Suprapubic skin (tissue), 4 donors: Measurements from ENCODE around the gene RBM34. TPM values are rescaled to one million over a fixed set of nuclear protein-coding genes. Genes with fewer than 3 reads are reported as not detected.
"Not testable (repeated sequence)": the region's sequence is repeated elsewhere in the genome, so short reads cannot be mapped to it uniquely, and the experiment has no call there.

Experiments used
- DNase-seq, 2 donors: peaks; one replicate each; pipeline ENCODE4 v3.0.0-alpha.2; 2019; ENCODE audit warnings: low spot score in 2 of 2
- H3K27ac ChIP-seq: fragments of 200-600 bp; sonication (generic); one replicate; pipeline ENCODE4 v1.5.1; 2019
- H3K27me3 ChIP-seq: fragments of 200-600 bp; sonication (generic); one replicate; pipeline ENCODE4 v1.5.1; 2019
- H3K36me3 ChIP-seq: fragments of 200-600 bp; sonication (generic); one replicate; pipeline ENCODE4 v1.5.1; 2019
- H3K4me1 ChIP-seq: fragments of 200-600 bp; sonication (generic); one replicate; pipeline ENCODE4 v1.5.1; 2019
- H3K4me3 ChIP-seq: fragments of 200-600 bp; sonication (generic); one replicate; pipeline ENCODE4 v1.5.1; 2019; ENCODE audit warnings: mild to moderate bottlenecking
- H3K9me3 ChIP-seq: fragments of 200-600 bp; sonication (generic); one replicate; pipeline ENCODE4 v1.5.1; 2019
- EP300 ChIP-seq: sonication (generic); formaldehyde crosslinking; IDR thresholded peaks from one replicate; pipeline ENCODE4 v1.6.1; 2017; ENCODE audit warnings: antibody characterized with exemption
- POLR2A ChIP-seq, 2 donors: fragments of 450-650 bp; IDR thresholded peaks; one replicate each; pipeline ENCODE4 v1.6.1; 2017; ENCODE audit warnings: antibody characterized with exemption in 2 of 2, mild to moderate bottlenecking in 2 of 2, moderate library complexity in 2 of 2
- POLR2AphosphoS5 ChIP-seq, 3 donors: sonication (generic); formaldehyde crosslinking; IDR thresholded peaks; one replicate each; pipeline ENCODE4 v1.6.1; 2017; ENCODE audit warnings: antibody characterized with exemption in 3 of 3
- WGBS: methylation state at CpG from one replicate; pipeline ENCODE4 v1.1.5; 2018; 5-methylcytosine and 5-hydroxymethylcytosine counted together
- total RNA-seq, 4 donors: library from RNA; depleted of rRNA; stranded (reverse); fragments of >200 nt; gene quantifications; one replicate each; pipeline ENCODE4 v1.1.0, GENCODE V29; 2016
- TF ChIP-seq, protein P1 (sequence below), 2 donors: fragments of 200-600 bp in 1 of 2; fragments of 450-650 bp in 1 of 2; sonication (generic) in 1 of 2; IDR thresholded peaks; one replicate each; pipeline ENCODE4 v1.5.1; 2016 to 2019; ENCODE audit warnings: antibody characterized with exemption in 2 of 2, mild to moderate bottlenecking in 1 of 2, moderate library complexity in 1 of 2

RBM34 gene
- total RNA-seq, 4 donors from 2014 or later, result 35.2 to 75.9 (median 51.2) TPM

DNA sequence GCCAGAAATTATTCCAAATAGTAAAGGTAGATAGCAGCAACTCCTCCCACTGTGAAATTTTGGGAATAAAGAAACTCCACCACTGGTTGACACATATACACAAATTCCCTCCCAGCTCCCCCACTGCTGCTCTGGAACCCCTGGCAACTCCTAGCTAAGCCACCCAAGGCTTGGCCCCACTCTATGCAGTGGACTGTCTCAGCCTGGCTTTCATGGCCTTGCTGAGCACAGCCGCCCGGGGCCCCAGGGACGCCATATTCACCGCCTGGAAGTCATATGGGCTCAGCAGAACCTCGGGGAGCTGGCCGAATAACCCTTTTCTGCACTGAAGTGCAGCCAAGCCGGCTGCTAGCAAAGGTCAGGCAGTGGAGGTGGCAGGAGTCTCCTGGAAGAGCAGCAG is 15.4 kb upstream of the RBM34 start:
- H3K36me3 ChIP-seq, result peaks cover 59% of the 10 kb centered on the region
- DNase-seq, result no peak
- WGBS, result 84% methylated on average over 3 of the region's 7 CpGs
- TF ChIP-seq EP300 (no peak), POLR2AphosphoS5 (IDR thresholded peaks at IDR 0.05) (no peak), POLR2A (IDR thresholded peaks at IDR 0.05) (no peak)
- no peaks in the 10 kb centered on the region for H3K27me3 ChIP-seq
- no peaks in the 10 kb centered on the region for H3K9me3 ChIP-seq
- no peak overlapping the region for H3K4me3 ChIP-seq
- no peak overlapping the region for H3K27ac ChIP-seq
- no peaks in the 10 kb centered on the region for H3K4me1 ChIP-seq

DNA sequence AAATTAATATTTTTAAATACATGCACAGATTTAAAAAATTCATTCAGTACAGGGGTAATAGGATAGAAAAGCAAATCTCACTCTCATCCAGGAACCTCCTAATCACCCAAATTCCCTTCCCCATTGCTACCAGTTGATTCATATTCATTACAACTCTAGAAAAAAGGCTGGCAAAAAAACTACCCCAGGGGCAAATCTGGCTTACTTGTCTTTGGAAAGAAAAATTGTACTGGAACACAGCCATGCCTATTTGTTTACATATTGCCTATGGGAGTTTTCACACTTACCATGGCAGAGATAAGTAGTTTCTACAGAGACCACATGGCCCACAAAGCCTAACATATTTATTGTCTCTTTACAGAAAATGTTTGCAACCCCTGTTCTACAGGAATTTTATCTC is 8.9 kb upstream of the RBM34 start:
- no peaks in the 10 kb centered on the region for H3K4me1 ChIP-seq
- no peaks in the 10 kb centered on the region for H3K27me3 ChIP-seq
- no peak overlapping the region for H3K27ac ChIP-seq
- no peaks in the 10 kb centered on the region for H3K9me3 ChIP-seq
- no peak for TF ChIP-seq POLR2AphosphoS5 (IDR thresholded peaks at IDR 0.05)
- TF ChIP-seq POLR2A (IDR thresholded peaks at IDR 0.05), result no peak
- TF ChIP-seq, protein P1, sequence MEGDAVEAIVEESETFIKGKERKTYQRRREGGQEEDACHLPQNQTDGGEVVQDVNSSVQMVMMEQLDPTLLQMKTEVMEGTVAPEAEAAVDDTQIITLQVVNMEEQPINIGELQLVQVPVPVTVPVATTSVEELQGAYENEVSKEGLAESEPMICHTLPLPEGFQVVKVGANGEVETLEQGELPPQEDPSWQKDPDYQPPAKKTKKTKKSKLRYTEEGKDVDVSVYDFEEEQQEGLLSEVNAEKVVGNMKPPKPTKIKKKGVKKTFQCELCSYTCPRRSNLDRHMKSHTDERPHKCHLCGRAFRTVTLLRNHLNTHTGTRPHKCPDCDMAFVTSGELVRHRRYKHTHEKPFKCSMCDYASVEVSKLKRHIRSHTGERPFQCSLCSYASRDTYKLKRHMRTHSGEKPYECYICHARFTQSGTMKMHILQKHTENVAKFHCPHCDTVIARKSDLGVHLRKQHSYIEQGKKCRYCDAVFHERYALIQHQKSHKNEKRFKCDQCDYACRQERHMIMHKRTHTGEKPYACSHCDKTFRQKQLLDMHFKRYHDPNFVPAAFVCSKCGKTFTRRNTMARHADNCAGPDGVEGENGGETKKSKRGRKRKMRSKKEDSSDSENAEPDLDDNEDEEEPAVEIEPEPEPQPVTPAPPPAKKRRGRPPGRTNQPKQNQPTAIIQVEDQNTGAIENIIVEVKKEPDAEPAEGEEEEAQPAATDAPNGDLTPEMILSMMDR (IDR thresholded peaks at IDR 0.05), result no peak
- no peak for TF ChIP-seq EP300
- no peak overlapping the region for H3K4me3 ChIP-seq
- DNase-seq, result no peak
- H3K36me3 ChIP-seq, result peaks cover 61% of the 10 kb centered on the region

DNA sequence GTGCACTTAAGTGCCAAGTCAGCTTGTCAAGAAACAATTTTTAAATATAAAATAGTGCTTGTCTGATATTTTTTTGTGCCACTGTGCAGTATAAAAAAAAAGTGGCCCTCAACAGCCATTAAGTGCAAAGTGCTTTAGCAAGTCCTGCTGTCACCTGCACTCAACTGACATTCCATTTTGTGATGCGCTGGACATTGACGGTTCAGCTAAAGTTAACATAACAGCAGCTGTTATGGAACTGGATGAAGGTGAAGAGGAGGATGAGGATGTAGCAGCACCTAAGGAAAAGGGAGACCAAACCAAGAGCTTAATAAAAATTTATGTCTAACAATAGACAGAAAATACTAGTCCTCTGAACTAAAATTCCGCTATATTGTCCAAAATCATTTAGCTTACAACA is 7.3 kb upstream of the RBM34 start:
- no peak for DNase-seq

DNA sequence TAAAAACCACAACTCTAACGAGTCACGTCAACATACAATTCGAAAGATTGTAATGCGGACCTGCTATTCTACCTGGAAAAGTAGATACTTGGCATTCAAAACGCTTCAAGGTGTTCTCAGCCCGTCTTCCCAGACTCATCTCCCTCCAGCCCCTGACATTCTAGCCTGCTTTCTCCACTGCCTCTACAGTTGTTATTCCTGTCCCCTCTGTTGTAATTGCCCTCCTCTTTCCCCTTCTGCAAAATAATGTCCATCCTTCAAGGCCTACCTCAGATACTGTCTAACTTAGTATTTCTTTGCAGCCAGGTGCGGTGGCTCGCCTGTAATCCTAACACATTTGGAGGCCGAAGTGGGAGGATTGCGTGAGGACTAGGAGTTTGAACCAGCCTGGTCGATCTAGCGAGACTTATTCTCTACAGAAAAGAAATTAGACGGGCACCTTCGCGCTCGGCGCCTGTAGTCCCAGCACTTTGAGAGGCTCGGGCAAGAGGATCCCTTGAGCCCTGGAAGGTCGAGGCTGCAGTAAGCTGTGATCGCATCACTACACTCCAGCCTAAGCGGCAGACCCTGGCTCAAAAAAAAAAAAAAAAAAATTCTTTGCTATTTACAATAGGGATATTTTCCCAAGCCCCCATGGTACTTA is 756 bp upstream of the RBM34 start:
- 66% methylated on average over 21 of the region's 21 CpGs for WGBS

More for the DNA sequence above, 7.3 kb upstream of the RBM34 start:
- no peaks in the 10 kb centered on the region for H3K4me1 ChIP-seq
- no peaks in the 10 kb centered on the region for H3K9me3 ChIP-seq
- H3K36me3 ChIP-seq, result peaks cover 47% of the 10 kb centered on the region
- 97% methylated on average over 3 of the region's 3 CpGs for WGBS
- no peak overlapping the region for H3K4me3 ChIP-seq
- TF ChIP-seq, protein P1 (IDR thresholded peaks at IDR 0.05), result no peak
- no peak for TF ChIP-seq EP300
- no peak overlapping the region for H3K27ac ChIP-seq
- H3K27me3 ChIP-seq, result no peaks in the 10 kb centered on the region

DNA sequence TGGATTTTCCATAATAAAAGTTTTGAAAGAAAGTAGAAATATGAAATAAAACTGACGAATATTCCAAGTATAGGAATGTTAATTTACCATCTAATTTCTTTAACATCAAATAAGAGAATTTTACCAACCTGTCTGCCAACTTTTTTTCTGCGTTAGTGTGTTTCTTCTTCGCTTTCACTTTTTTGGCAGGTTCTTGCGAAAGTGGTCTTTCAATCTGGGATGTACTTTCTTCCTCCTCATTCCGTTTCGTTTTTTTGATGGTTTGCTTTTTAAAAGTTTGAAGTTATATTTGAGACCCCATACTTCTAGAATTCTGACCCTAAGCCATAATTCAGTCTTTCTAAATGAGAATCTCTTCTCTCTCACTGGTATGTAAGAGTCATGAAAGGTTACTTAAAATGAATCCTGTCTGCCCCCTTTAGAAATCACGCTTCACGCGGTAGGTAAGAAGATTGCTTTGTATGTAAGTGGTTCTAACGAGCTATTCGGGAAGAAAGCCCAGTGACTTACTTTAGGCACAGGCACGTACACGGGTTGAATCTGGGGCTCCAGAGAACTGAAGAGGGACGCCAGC is 580 bp downstream of the RBM34 start:
- H3K9me3 ChIP-seq, result no peaks in the 10 kb centered on the region
- 6% methylated on average over 14 of the region's 14 CpGs for WGBS
- no peaks in the 10 kb centered on the region for H3K27me3 ChIP-seq
- H3K27ac ChIP-seq, result peak overlapping the region; percentile 91
- H3K4me3 ChIP-seq, result peak overlapping the region; percentile 70
- H3K4me1 ChIP-seq, result peaks cover 24% of the 10 kb centered on the region
- peaks cover 32% of the 10 kb centered on the region for H3K36me3 ChIP-seq
- no peak for DNase-seq
- TF ChIP-seq, protein P1 (IDR thresholded peaks at IDR 0.05), result no peak
- TF ChIP-seq POLR2A (IDR thresholded peaks at IDR 0.05) (no peak), POLR2AphosphoS5 (IDR thresholded peaks at IDR 0.05) (no peak), EP300 (no peak)

More for the DNA sequence above, 756 bp upstream of the RBM34 start:
- peaks cover 24% of the 10 kb centered on the region for H3K4me1 ChIP-seq
- no peaks in the 10 kb centered on the region for H3K9me3 ChIP-seq
- peak overlapping the region; percentile 70 for H3K4me3 ChIP-seq
- peak overlapping the region; percentile 91 for H3K27ac ChIP-seq
- TF ChIP-seq, protein P1 (IDR thresholded peaks at IDR 0.05), result no peak
- no peak for TF ChIP-seq POLR2A (IDR thresholded peaks at IDR 0.05)
- TF ChIP-seq POLR2AphosphoS5 (IDR thresholded peaks at IDR 0.05), result no peak
- TF ChIP-seq EP300, result no peak
- H3K36me3 ChIP-seq, result peaks cover 21% of the 10 kb centered on the region
- DNase-seq, result no peak
- no peaks in the 10 kb centered on the region for H3K27me3 ChIP-seq

DNA sequence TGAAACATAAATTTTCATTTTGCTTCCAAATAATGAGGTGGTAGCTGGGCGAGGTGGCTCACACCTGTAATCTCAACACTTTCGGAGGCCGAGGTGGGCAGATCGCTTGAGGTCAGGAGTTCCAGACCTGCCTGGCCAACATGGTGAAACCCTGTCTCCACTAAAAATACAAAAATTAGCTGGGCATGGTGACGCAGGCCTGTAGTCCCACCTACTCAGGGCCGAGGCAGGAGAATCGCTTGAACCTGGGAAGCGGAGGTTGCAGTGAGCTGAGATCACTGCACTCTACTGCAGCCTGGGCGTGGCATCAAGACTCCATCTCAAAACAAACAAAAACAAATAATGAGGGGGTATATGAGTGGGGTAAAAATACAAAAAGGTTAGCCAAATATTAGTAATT is 1.1 kb downstream of the RBM34 start:
- not testable (repeated sequence) for DNase-seq, H3K27ac ChIP-seq, H3K9me3 ChIP-seq, H3K27me3 ChIP-seq
- Histone ChIP-seq H3K36me3 (peaks cover 38% of the 10 kb centered on the region), H3K4me1 (peaks cover 24% of the 10 kb centered on the region), H3K4me3 (peak overlapping the region; percentile 70)
- WGBS, result 85% methylated on average over 9 of the region's 9 CpGs

DNA sequence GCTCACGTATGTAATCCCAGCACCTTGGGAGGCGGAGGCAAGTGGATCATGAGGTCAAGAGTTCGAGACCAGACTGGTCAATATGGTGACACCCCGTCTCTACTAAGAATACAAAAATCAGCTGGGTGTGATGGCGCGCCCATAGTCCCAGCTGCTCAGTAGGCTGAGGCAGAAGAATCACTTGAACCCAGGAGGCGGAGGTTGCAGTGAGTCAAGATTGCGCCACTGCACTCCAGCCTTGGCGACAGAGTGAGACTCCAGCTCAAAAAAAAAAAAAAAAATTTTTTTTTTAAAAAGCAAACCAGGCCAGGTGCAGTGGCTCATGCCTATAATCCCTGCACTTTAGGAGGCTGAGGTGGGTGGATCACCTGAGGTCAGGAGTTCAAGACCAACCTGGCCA is 1.8 kb downstream of the RBM34 start:
- Histone ChIP-seq H3K36me3 (peaks cover 44% of the 10 kb centered on the region), H3K4me1 (peaks cover 24% of the 10 kb centered on the region)
- DNase-seq, H3K9me3 ChIP-seq, H3K27me3 ChIP-seq, H3K4me3 ChIP-seq, H3K27ac ChIP-seq: not testable (repeated sequence)
- WGBS, result 97% methylated on average over 9 of the region's 9 CpGs
